Astrocyte (in vitro differentiated cells and primary cell): ENCODE data around the gene GIPC3. TPM values are rescaled to one million over a fixed set of nuclear protein-coding genes. Genes with fewer than 3 reads are reported as not detected.
A peak's percentile ranks its signal among the peaks of the same experiment; 100 is the strongest.

ENCODE experiments used
- DNase-seq: peaks from one replicate; pipeline ENCODE4 v3.0.0-alpha.2; 2010; ENCODE audit warnings: low read depth
- FAIRE-seq: peaks from 2 replicates; lab custom pipeline; 2011; peaks lifted over from hg19 to GRCh38; lab: Jason Lieb, UNC
- H2AFZ ChIP-seq: 2 replicates; pipeline ENCODE4 v1.6.0; 2012; ENCODE audit warnings: low read depth, low read length, inconsistent platforms
- H3K27ac ChIP-seq: 2 replicates; pipeline ENCODE4 v1.5.1; 2011; ENCODE audit warnings: low read depth, low read length, inconsistent platforms
- H3K27me3 ChIP-seq: 2 replicates; pipeline ENCODE4 v1.6.0; 2011; ENCODE audit warnings: low read length, inconsistent platforms; ENCODE audit not compliant: insufficient read depth
- H3K36me3 ChIP-seq: 2 replicates; pipeline ENCODE4 v1.5.1; 2011; ENCODE audit warnings: low read length, inconsistent platforms; ENCODE audit not compliant: insufficient read depth
- H3K4me1 ChIP-seq: 2 replicates; pipeline ENCODE4 v1.5.1; 2011; ENCODE audit warnings: low read length, inconsistent platforms; ENCODE audit not compliant: insufficient read depth
- H3K4me2 ChIP-seq: 2 replicates; pipeline ENCODE4 v1.6.0; 2012; ENCODE audit warnings: low read length, inconsistent platforms
- H3K4me3 ChIP-seq: 2 replicates; pipeline ENCODE4 v1.5.1; 2011; ENCODE audit warnings: low read depth, mild to moderate bottlenecking, low read length, inconsistent platforms; ENCODE audit not compliant: insufficient read depth
- H3K79me2 ChIP-seq: 2 replicates; pipeline ENCODE4 v1.6.0; 2012; ENCODE audit warnings: mild to moderate bottlenecking, low read length, inconsistent platforms; ENCODE audit not compliant: insufficient read depth
- H3K9ac ChIP-seq: 2 replicates; pipeline ENCODE4 v1.6.0; 2012; ENCODE audit warnings: mild to moderate bottlenecking, low read length, inconsistent platforms
- H3K9me3 ChIP-seq: 2 replicates; pipeline ENCODE4 v1.5.1; 2012; ENCODE audit warnings: low read depth, mild to moderate bottlenecking, low read length, inconsistent platforms; ENCODE audit not compliant: insufficient read depth
- H4K20me1 ChIP-seq: 2 replicates; pipeline ENCODE4 v1.6.0; 2012; ENCODE audit warnings: low read length, inconsistent platforms; ENCODE audit not compliant: insufficient read depth
- H3K27ac Mint-ChIP-seq: one replicate; pipeline ENCODE4 v1.8.0; 2021; ENCODE audit warnings: mild to moderate bottlenecking, mixed read lengths; ENCODE audit not compliant: unreplicated experiment
- H3K27me3 Mint-ChIP-seq: one replicate; pipeline ENCODE4 v1.8.0; 2021; ENCODE audit warnings: low read depth, mixed read lengths; ENCODE audit not compliant: unreplicated experiment
- H3K36me3 Mint-ChIP-seq: one replicate; pipeline ENCODE4 v1.8.0; 2021; ENCODE audit warnings: low read depth, mixed read lengths; ENCODE audit not compliant: unreplicated experiment
- H3K4me1 Mint-ChIP-seq: one replicate; pipeline ENCODE4 v1.8.0; 2021; ENCODE audit warnings: low read depth, mixed read lengths; ENCODE audit not compliant: unreplicated experiment
- H3K4me3 Mint-ChIP-seq: one replicate; pipeline ENCODE4 v1.8.0; 2021; ENCODE audit warnings: mild to moderate bottlenecking, moderate library complexity, mixed read lengths; ENCODE audit not compliant: unreplicated experiment
- H3K9me3 Mint-ChIP-seq: one replicate; pipeline ENCODE4 v1.8.0; 2021; ENCODE audit warnings: mild to moderate bottlenecking, mixed read lengths; ENCODE audit not compliant: unreplicated experiment
- CTCF ChIP-seq: IDR thresholded peaks from 2 replicates; pipeline ENCODE4 v1.5.1; 2011; ENCODE audit warnings: low read depth, mild to moderate bottlenecking, inconsistent platforms, low read length, moderate library complexity; ENCODE audit not compliant: insufficient read depth
- EZH2 ChIP-seq: IDR thresholded peaks from 2 replicates; pipeline ENCODE4 v1.6.1; 2012; ENCODE audit warnings: mild to moderate bottlenecking, low read length, inconsistent platforms; ENCODE audit not compliant: insufficient read depth
- total RNA-seq: library from RNA; stranded (reverse); gene quantifications from 2 replicates; pipeline ENCODE4 v1.2.1, GENCODE V29; 2021

The GIPC3 gene
- total RNA-seq, 1 donor from 2014 or later, result 0.09 TPM

GRCh38 chr19:3547301-3547731, 38.0 kb upstream of the GIPC3 start:
- Histone ChIP-seq H3K27ac (no peak overlapping the region), H3K9me3 (no peaks in the 10 kb centered on the region), H3K4me2 (no peak overlapping the region), H3K4me1 (no peaks in the 10 kb centered on the region), H3K9ac (no peak overlapping the region), H4K20me1 (peaks cover 75% of the 10 kb centered on the region), H2AFZ (no peak overlapping the region), H3K4me3 (no peak overlapping the region), H3K79me2 (peaks cover 14% of the 10 kb centered on the region), H3K36me3 (peaks cover 3% of the 10 kb centered on the region), H3K27me3 (no peaks in the 10 kb centered on the region)
- no peak for FAIRE-seq
- no peak for DNase-seq
- no peak overlapping the region for H3K4me3 Mint-ChIP-seq
- no peaks in the 10 kb centered on the region for H3K9me3 Mint-ChIP-seq
- TF ChIP-seq EZH2, result no peak
- peak; percentile 37 for TF ChIP-seq CTCF
- H3K36me3 Mint-ChIP-seq, result peaks cover 6% of the 10 kb centered on the region
- no peak overlapping the region for H3K27ac Mint-ChIP-seq
- H3K27me3 Mint-ChIP-seq, result no peaks in the 10 kb centered on the region
- no peaks in the 10 kb centered on the region for H3K4me1 Mint-ChIP-seq

- Histone ChIP-seq H3K9ac (no peak overlapping the region), H4K20me1 (peaks cover 77% of the 10 kb centered on the region), H3K4me1 (peaks cover 2% of the 10 kb centered on the region), H3K9me3 (no peaks in the 10 kb centered on the region), H3K4me2 (no peak overlapping the region), H3K79me2 (peaks cover 19% of the 10 kb centered on the region), H2AFZ (no peak overlapping the region), H3K27me3 (no peaks in the 10 kb centered on the region), H3K27ac (no peak overlapping the region), H3K4me3 (no peak overlapping the region), H3K36me3 (peaks cover 3% of the 10 kb centered on the region)
- H3K36me3 Mint-ChIP-seq, result peaks cover 6% of the 10 kb centered on the region
- no peaks in the 10 kb centered on the region for H3K9me3 Mint-ChIP-seq
- no peak overlapping the region for H3K4me3 Mint-ChIP-seq
- H3K4me1 Mint-ChIP-seq, result peaks cover 2% of the 10 kb centered on the region
- no peak overlapping the region for H3K27ac Mint-ChIP-seq
- TF ChIP-seq EZH2 (no peak), CTCF (no peak)
- DNase-seq (no peak), FAIRE-seq (no peak)
- no peaks in the 10 kb centered on the region for H3K27me3 Mint-ChIP-seq
Measured at GRCh38 chr19:3547767-3548282, 37.5 kb upstream of the GIPC3 start.

- Mint-ChIP-seq H3K36me3 (peaks cover 8% of the 10 kb centered on the region), H3K4me3 (no peak overlapping the region)
Measured at GRCh38 chr19:3548606-3549005, 36.7 kb upstream of the GIPC3 start.

More at GRCh38 chr19:3548606-3549005, 36.7 kb upstream of the GIPC3 start:
- DNase-seq (no peak), FAIRE-seq (no peak)
- Mint-ChIP-seq H3K27ac (no peak overlapping the region), H3K9me3 (no peaks in the 10 kb centered on the region), H3K27me3 (no peaks in the 10 kb centered on the region), H3K4me1 (peaks cover 6% of the 10 kb centered on the region)
- Histone ChIP-seq H2AFZ (no peak overlapping the region), H3K9me3 (no peaks in the 10 kb centered on the region), H3K36me3 (peaks cover 3% of the 10 kb centered on the region), H3K79me2 (peaks cover 23% of the 10 kb centered on the region), H3K4me2 (no peak overlapping the region), H3K27ac (no peak overlapping the region), H3K27me3 (no peaks in the 10 kb centered on the region), H3K4me1 (peaks cover 7% of the 10 kb centered on the region), H4K20me1 (peaks cover 77% of the 10 kb centered on the region), H3K9ac (no peak overlapping the region), H3K4me3 (no peak overlapping the region)
- TF ChIP-seq CTCF (no peak), EZH2 (no peak)
